MM.1S (cell line): ENCODE measurements around the gene TRIP6.

Experiments
- CTCF ChIP-seq: fragments of 300-600 bp; sonication (generic); IDR thresholded peaks from 2 replicates; pipeline ENCODE4 v1.5.1; 2016; ENCODE audit warnings: antibody characterized with exemption, low read length, mixed read lengths
- EZH2phosphoT487 ChIP-seq: fragments of 300-600 bp; sonication (generic); IDR thresholded peaks from 2 replicates; pipeline ENCODE4 v1.6.1; 2018; ENCODE audit warnings: antibody characterized with exemption, low read length

GRCh38 chr7:100866729-100867039 is 503 bp upstream of the TRIP6 start:
- no peak for TF ChIP-seq CTCF
- no peak for TF ChIP-seq EZH2phosphoT487
